ENCODE results near the gene ESYT3.

ESYT3 gene

GRCh38 chr3:138434276-138434874 lies at the start of gene ESYT3:
ESYT3 (plus strand) TSS chr3:138434616; CDS start chr3:138434799, 183 bp downstream.
- H3K27ac ChIP-seq (ENCODE audit: extremely low read depth, low read depth, low read length): no peak within 1 kb of the TSS
- H3K4me3 ChIP-seq (ENCODE audit: low read depth, low read length): peak within 1 kb of the TSS; percentile 36
- no peak for TF ChIP-seq ZXDB (tag by site-specific recombination; IDR thresholded peaks at IDR 0.05)
- TF ChIP-seq ZNF23 (tag by site-specific recombination; IDR thresholded peaks at IDR 0.05; ENCODE audit: borderline replicate concordance): no peak
- TF ChIP-seq, protein P1, sequence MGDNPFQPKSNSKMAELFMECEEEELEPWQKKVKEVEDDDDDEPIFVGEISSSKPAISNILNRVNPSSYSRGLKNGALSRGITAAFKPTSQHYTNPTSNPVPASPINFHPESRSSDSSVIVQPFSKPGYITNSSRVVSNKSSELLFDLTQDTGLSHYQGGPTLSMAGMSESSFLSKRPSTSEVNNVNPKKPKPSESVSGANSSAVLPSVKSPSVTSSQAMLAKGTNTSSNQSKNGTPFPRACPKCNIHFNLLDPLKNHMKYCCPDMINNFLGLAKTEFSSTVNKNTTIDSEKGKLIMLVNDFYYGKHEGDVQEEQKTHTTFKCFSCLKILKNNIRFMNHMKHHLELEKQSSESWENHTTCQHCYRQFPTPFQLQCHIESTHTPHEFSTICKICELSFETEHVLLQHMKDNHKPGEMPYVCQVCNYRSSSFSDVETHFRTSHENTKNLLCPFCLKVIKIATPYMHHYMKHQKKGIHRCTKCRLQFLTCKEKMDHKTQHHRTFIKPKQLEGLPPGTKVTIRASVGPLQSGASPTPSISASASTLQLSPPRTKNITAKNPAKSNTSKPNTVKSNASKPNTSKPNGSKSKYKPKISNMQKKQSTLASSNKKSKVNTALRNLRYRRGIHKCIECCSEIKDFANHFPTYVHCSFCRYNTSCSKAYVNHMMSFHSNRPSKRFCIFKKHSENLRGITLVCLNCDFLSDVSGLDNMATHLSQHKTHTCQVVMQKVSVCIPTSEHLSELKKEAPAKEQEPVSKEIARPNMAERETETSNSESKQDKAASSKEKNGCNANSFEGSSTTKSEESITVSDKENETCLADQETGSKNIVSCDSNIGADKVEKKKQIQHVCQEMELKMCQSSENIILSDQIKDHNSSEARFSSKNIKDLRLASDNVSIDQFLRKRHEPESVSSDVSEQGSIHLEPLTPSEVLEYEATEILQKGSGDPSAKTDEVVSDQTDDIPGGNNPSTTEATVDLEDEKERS (tag by site-specific recombination; IDR thresholded peaks at IDR 0.05): no peak
- no peak for TF ChIP-seq ZBTB8A (tag by site-specific recombination; IDR thresholded peaks at IDR 0.05)
- TF ChIP-seq ZNF629 (tag by site-specific recombination; IDR thresholded peaks at IDR 0.05): no peak
- TF ChIP-seq, protein P2, sequence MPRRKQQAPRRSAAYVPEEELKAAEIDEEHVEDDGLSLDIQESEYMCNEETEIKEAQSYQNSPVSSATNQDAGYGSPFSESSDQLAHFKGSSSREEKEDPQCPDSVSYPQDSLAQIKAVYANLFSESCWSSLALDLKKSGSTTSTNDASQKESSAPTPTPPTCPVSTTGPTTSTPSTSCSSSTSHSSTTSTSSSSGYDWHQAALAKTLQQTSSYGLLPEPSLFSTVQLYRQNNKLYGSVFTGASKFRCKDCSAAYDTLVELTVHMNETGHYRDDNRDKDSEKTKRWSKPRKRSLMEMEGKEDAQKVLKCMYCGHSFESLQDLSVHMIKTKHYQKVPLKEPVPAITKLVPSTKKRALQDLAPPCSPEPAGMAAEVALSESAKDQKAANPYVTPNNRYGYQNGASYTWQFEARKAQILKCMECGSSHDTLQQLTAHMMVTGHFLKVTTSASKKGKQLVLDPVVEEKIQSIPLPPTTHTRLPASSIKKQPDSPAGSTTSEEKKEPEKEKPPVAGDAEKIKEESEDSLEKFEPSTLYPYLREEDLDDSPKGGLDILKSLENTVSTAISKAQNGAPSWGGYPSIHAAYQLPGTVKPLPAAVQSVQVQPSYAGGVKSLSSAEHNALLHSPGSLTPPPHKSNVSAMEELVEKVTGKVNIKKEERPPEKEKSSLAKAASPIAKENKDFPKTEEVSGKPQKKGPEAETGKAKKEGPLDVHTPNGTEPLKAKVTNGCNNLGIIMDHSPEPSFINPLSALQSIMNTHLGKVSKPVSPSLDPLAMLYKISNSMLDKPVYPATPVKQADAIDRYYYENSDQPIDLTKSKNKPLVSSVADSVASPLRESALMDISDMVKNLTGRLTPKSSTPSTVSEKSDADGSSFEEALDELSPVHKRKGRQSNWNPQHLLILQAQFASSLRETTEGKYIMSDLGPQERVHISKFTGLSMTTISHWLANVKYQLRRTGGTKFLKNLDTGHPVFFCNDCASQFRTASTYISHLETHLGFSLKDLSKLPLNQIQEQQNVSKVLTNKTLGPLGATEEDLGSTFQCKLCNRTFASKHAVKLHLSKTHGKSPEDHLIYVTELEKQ (tag by site-specific recombination; IDR thresholded peaks at IDR 0.05; ENCODE audit: borderline replicate concordance): no peak
- TF ChIP-seq ZNF18 (tag by site-specific recombination; IDR thresholded peaks at IDR 0.05): no peak
- TF ChIP-seq ZNF391 (tag by site-specific recombination; IDR thresholded peaks at IDR 0.05; ENCODE audit: borderline replicate concordance, low read depth): no peak
- TF ChIP-seq, protein P3, sequence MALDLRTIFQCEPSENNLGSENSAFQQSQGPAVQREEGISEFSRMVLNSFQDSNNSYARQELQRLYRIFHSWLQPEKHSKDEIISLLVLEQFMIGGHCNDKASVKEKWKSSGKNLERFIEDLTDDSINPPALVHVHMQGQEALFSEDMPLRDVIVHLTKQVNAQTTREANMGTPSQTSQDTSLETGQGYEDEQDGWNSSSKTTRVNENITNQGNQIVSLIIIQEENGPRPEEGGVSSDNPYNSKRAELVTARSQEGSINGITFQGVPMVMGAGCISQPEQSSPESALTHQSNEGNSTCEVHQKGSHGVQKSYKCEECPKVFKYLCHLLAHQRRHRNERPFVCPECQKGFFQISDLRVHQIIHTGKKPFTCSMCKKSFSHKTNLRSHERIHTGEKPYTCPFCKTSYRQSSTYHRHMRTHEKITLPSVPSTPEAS (tag by site-specific recombination; IDR thresholded peaks at IDR 0.05): no peak
- no peak for TF ChIP-seq ZNF211 (tag by site-specific recombination; IDR thresholded peaks at IDR 0.05; ENCODE audit: low read depth)
- TF ChIP-seq TRIM28 (IDR thresholded peaks at IDR 0.05; ENCODE audit: borderline replicate concordance, low read length): no peak
- no peak for TF ChIP-seq ZFP3 (tag by site-specific recombination; IDR thresholded peaks at IDR 0.05; ENCODE audit: low read depth)
- no peak for TF ChIP-seq KLF9 (tag by site-specific recombination; IDR thresholded peaks at IDR 0.05; ENCODE audit: low read depth)
- CTCF ChIA-PET: interaction anchor here (1.3 to 1.5 kb wide), 2 partner anchors 17 to 502 kb away, joined by 3 to 5 read pairs; no protein-coding TSS in a partner anchor
- no peaks in the 10 kb centered on the region for H3K4me1 ChIP-seq (ENCODE audit: control insufficient read depth, insufficient read depth, low read length)
- POLR2A ChIA-PET: no interaction called here
- no peaks in the 10 kb centered on the region for H3K9me3 ChIP-seq (ENCODE audit: control insufficient read depth, insufficient read depth, low read depth, low read length)
- no peaks in the 10 kb centered on the region for H3K36me3 ChIP-seq (ENCODE audit: control insufficient read depth in 2 of 2, insufficient read depth in 1 of 2, low read length in 2 of 2)

GRCh38 chr3:138384976-138385375 lies 49.4 kb upstream of the ESYT3 start:
- POLR2A ChIA-PET: no interaction called here

More at GRCh38 chr3:138384976-138385375, 49.4 kb upstream of the ESYT3 start:
- Histone ChIP-seq H3K36me3 (ENCODE audit: control insufficient read depth in 2 of 2, insufficient read depth in 1 of 2, low read length in 2 of 2) (no peaks in the 10 kb centered on the region), H3K4me3 (ENCODE audit: low read depth, low read length) (no peak overlapping the region), H3K27ac (ENCODE audit: extremely low read depth, low read depth, low read length) (no peak overlapping the region), H3K4me1 (ENCODE audit: control insufficient read depth, insufficient read depth, low read length) (no peaks in the 10 kb centered on the region), H3K9me3 (ENCODE audit: control insufficient read depth, insufficient read depth, low read depth, low read length) (no peaks in the 10 kb centered on the region)
- CTCF ChIA-PET: no interaction called here
- TF ChIP-seq ZNF175 (tag by site-specific recombination; IDR thresholded peaks at IDR 0.05): no peak
- no peak for TF ChIP-seq GLIS2 (tag by site-specific recombination; IDR thresholded peaks at IDR 0.05)
- no peak for TF ChIP-seq ZFHX2 (tag by site-specific recombination; conservative IDR thresholded peaks at IDR 0.05)
- no peak for TF ChIP-seq PRDM1 (tag by site-specific recombination; IDR thresholded peaks at IDR 0.05)
- TF ChIP-seq, protein P4, sequence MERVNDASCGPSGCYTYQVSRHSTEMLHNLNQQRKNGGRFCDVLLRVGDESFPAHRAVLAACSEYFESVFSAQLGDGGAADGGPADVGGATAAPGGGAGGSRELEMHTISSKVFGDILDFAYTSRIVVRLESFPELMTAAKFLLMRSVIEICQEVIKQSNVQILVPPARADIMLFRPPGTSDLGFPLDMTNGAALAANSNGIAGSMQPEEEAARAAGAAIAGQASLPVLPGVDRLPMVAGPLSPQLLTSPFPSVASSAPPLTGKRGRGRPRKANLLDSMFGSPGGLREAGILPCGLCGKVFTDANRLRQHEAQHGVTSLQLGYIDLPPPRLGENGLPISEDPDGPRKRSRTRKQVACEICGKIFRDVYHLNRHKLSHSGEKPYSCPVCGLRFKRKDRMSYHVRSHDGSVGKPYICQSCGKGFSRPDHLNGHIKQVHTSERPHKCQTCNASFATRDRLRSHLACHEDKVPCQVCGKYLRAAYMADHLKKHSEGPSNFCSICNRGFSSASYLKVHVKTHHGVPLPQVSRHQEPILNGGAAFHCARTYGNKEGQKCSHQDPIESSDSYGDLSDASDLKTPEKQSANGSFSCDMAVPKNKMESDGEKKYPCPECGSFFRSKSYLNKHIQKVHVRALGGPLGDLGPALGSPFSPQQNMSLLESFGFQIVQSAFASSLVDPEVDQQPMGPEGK (tag by site-specific recombination; IDR thresholded peaks at IDR 0.05): no peak
- TF ChIP-seq ZBTB8A (tag by site-specific recombination; IDR thresholded peaks at IDR 0.05): no peak
- TF ChIP-seq ZNF660 (tag by site-specific recombination; IDR thresholded peaks at IDR 0.05): no peak
- no peak for TF ChIP-seq ZFP37 (tag by site-specific recombination; IDR thresholded peaks at IDR 0.05)
- TF ChIP-seq, protein P3 (tag by site-specific recombination; IDR thresholded peaks at IDR 0.05): no peak
